Stomach (tissue), 4 donors: ENCODE results near the gene RSAD1.

Experiments
- CTCF ChIP-seq, 7 experiments: fragments of 450-650 bp in 4 of 7; fragments of 200-600 bp in 3 of 7; sonication (generic) in 3 of 7; IDR thresholded peaks; one replicate each; pipeline ENCODE4 v1.5.1; 2016 to 2019; ENCODE audit warnings: antibody characterized with exemption in 7 of 7, control low read depth in 2 of 7, mild to moderate bottlenecking in 1 of 7
- EP300 ChIP-seq: sonication (generic); formaldehyde crosslinking; IDR thresholded peaks from one replicate; pipeline ENCODE4 v1.6.1; 2017; ENCODE audit warnings: antibody characterized with exemption

GRCh38 chr17:50502301-50502990 lies 23.8 kb downstream of the RSAD1 start:
- no peak for TF ChIP-seq CTCF (IDR thresholded peaks at IDR 0.05)
- no peak for TF ChIP-seq EP300
